Suprapubic skin (tissue), 4 donors: Measurements from ENCODE around the gene PHACTR2. TPM values are rescaled to one million over a fixed set of nuclear protein-coding genes. Genes with fewer than 3 reads are reported as not detected.

Experiments
- DNase-seq, 2 donors: peaks; one replicate each; pipeline ENCODE4 v3.0.0-alpha.2; 2019; ENCODE audit warnings: low spot score in 2 of 2
- H3K27ac ChIP-seq: fragments of 200-600 bp; sonication (generic); one replicate; pipeline ENCODE4 v1.5.1; 2019
- H3K27me3 ChIP-seq: fragments of 200-600 bp; sonication (generic); one replicate; pipeline ENCODE4 v1.5.1; 2019
- H3K36me3 ChIP-seq: fragments of 200-600 bp; sonication (generic); one replicate; pipeline ENCODE4 v1.5.1; 2019
- H3K4me1 ChIP-seq: fragments of 200-600 bp; sonication (generic); one replicate; pipeline ENCODE4 v1.5.1; 2019
- H3K4me3 ChIP-seq: fragments of 200-600 bp; sonication (generic); one replicate; pipeline ENCODE4 v1.5.1; 2019; ENCODE audit warnings: mild to moderate bottlenecking
- H3K9me3 ChIP-seq: fragments of 200-600 bp; sonication (generic); one replicate; pipeline ENCODE4 v1.5.1; 2019
- CTCF ChIP-seq, 2 donors: fragments of 200-600 bp in 1 of 2; fragments of 450-650 bp in 1 of 2; sonication (generic) in 1 of 2; IDR thresholded peaks; one replicate each; pipeline ENCODE4 v1.5.1; 2016 to 2019; ENCODE audit warnings: antibody characterized with exemption in 2 of 2, mild to moderate bottlenecking in 1 of 2, moderate library complexity in 1 of 2
- EP300 ChIP-seq: sonication (generic); formaldehyde crosslinking; IDR thresholded peaks from one replicate; pipeline ENCODE4 v1.6.1; 2017; ENCODE audit warnings: antibody characterized with exemption
- POLR2A ChIP-seq, 2 donors: fragments of 450-650 bp; IDR thresholded peaks; one replicate each; pipeline ENCODE4 v1.6.1; 2017; ENCODE audit warnings: antibody characterized with exemption in 2 of 2, mild to moderate bottlenecking in 2 of 2, moderate library complexity in 2 of 2
- POLR2AphosphoS5 ChIP-seq, 3 donors: sonication (generic); formaldehyde crosslinking; IDR thresholded peaks; one replicate each; pipeline ENCODE4 v1.6.1; 2017; ENCODE audit warnings: antibody characterized with exemption in 3 of 3
- WGBS: methylation state at CpG from one replicate; pipeline ENCODE4 v1.1.5; 2018; 5-methylcytosine and 5-hydroxymethylcytosine counted together
- total RNA-seq, 4 donors: library from RNA; depleted of rRNA; stranded (reverse); fragments of >200 nt; gene quantifications; one replicate each; pipeline ENCODE4 v1.1.0, GENCODE V29; 2016

Gene PHACTR2
- total RNA-seq, 4 donors from 2014 or later = 11.9 to 31.5 (median 20.9) TPM

DNA sequence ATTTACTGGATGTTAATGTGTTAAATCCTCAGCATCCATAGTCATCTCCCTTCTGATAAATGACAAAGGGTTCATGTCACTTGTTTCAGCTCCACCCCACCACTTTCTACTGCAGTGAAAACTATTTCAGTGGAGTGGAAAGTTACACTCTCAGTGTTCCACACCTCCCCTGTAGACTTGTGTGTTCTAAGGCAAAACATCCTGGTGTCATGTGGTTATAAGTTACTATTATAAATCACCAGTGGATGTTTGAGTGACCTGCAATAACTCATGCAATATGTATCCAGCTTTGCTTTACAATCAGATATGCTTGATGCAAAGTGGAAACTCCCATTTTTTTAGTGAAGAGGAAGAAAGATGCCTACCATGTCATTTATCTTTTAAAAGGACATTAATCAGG is 83.3 kb downstream of the PHACTR2 start:
- H3K27me3 ChIP-seq = no peaks in the 10 kb centered on the region
- H3K27ac ChIP-seq = no peak overlapping the region
- peaks cover 10% of the 10 kb centered on the region for H3K36me3 ChIP-seq
- TF ChIP-seq EP300 (no peak), POLR2AphosphoS5 (IDR thresholded peaks at IDR 0.05) (no peak), POLR2A (IDR thresholded peaks at IDR 0.05) (no peak), CTCF (IDR thresholded peaks at IDR 0.05) (no peak)
- peaks cover 4% of the 10 kb centered on the region for H3K4me1 ChIP-seq
- no peak for DNase-seq
- H3K4me3 ChIP-seq = no peak overlapping the region
- H3K9me3 ChIP-seq = no peaks in the 10 kb centered on the region

DNA sequence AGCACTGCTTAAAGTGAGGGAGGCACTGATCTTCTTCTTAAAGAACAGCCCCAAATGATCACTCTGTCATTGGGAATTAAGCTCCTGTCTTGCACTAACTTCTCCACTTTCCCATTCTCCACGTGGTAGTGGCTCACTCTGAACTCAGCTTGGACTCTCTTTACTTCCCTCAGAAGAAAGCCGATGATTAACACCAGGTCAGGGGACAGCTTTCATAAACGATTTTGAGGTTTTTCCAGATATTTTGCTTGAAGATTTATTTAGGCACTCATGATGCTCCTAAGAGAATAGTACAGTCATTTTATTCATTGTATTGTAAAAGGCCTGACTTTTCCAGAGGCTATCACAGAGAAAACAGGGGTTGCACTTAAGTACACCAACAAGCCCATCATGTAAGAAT is 84.4 kb downstream of the PHACTR2 start:
- H3K9me3 ChIP-seq = no peaks in the 10 kb centered on the region
- whole genome bisulfite sequencing = 70% methylated on average over 3 of the region's 3 CpGs
- H3K4me3 ChIP-seq = no peak overlapping the region
- no peak for TF ChIP-seq POLR2AphosphoS5 (IDR thresholded peaks at IDR 0.05)
- no peak for TF ChIP-seq EP300
- TF ChIP-seq CTCF (IDR thresholded peaks at IDR 0.05) = no peak
- no peak for TF ChIP-seq POLR2A (IDR thresholded peaks at IDR 0.05)
- peaks cover 4% of the 10 kb centered on the region for H3K4me1 ChIP-seq
- H3K36me3 ChIP-seq = peaks cover 14% of the 10 kb centered on the region
- no peaks in the 10 kb centered on the region for H3K27me3 ChIP-seq
- H3K27ac ChIP-seq = no peak overlapping the region
- DNase-seq = no peak

- no peak overlapping the region for H3K4me3 ChIP-seq
- 94% methylated on average over 8 of the region's 8 CpGs for WGBS
- H3K9me3 ChIP-seq = no peaks in the 10 kb centered on the region
- no peaks in the 10 kb centered on the region for H3K4me1 ChIP-seq
- DNase-seq = no peak
- no peaks in the 10 kb centered on the region for H3K27me3 ChIP-seq
- peaks cover 14% of the 10 kb centered on the region for H3K36me3 ChIP-seq
- H3K27ac ChIP-seq = no peak overlapping the region
- TF ChIP-seq EP300 = no peak
- no peak for TF ChIP-seq CTCF (IDR thresholded peaks at IDR 0.05)
- no peak for TF ChIP-seq POLR2AphosphoS5 (IDR thresholded peaks at IDR 0.05)
- no peak for TF ChIP-seq POLR2A (IDR thresholded peaks at IDR 0.05)
Observed at GRCh38 chr6:143765422-143766184, 87.8 kb downstream of the PHACTR2 start.

- TF ChIP-seq POLR2AphosphoS5 (IDR thresholded peaks at IDR 0.05) (no peak), EP300 (no peak), POLR2A (IDR thresholded peaks at IDR 0.05) (no peak), CTCF (IDR thresholded peaks at IDR 0.05) (no peak)
- H3K27ac ChIP-seq = no peak overlapping the region
Observed at GRCh38 chr6:143766185-143766553, 88.4 kb downstream of the PHACTR2 start.

GRCh38 chr6:143767433-143767832 is 89.7 kb downstream of the PHACTR2 start:
- peaks cover 14% of the 10 kb centered on the region for H3K36me3 ChIP-seq
- H3K27me3 ChIP-seq = no peaks in the 10 kb centered on the region
- TF ChIP-seq POLR2A (IDR thresholded peaks at IDR 0.05) = no peak
- no peak for TF ChIP-seq POLR2AphosphoS5 (IDR thresholded peaks at IDR 0.05)
- TF ChIP-seq EP300 = no peak
- no peak for TF ChIP-seq CTCF (IDR thresholded peaks at IDR 0.05)
- H3K4me1 ChIP-seq = no peaks in the 10 kb centered on the region
- no peak overlapping the region for H3K27ac ChIP-seq
- 94% methylated on average over 2 of the region's 2 CpGs for WGBS
- no peak overlapping the region for H3K4me3 ChIP-seq
- no peak for DNase-seq
- no peaks in the 10 kb centered on the region for H3K9me3 ChIP-seq

More at GRCh38 chr6:143766185-143766553, 88.4 kb downstream of the PHACTR2 start:
- Histone ChIP-seq H3K9me3 (no peaks in the 10 kb centered on the region), H3K4me3 (no peak overlapping the region), H3K36me3 (peaks cover 14% of the 10 kb centered on the region), H3K27me3 (no peaks in the 10 kb centered on the region), H3K4me1 (no peaks in the 10 kb centered on the region)
- no peak for DNase-seq
- 100% methylated on average over 1 of the region's 1 CpG for WGBS
